GM18867 (cell line): Measurements from ENCODE around the gene ZSCAN12.
"Not testable (repeated sequence)": the region's sequence is repeated elsewhere in the genome, so short reads cannot be mapped to it uniquely, and the experiment has no call there.

Experiments
- ATAC-seq: cut with Tn5 transposase; IDR thresholded peaks from one replicate; pipeline ENCODE4 v1.9.1; 2021; ENCODE audit warnings: mild to moderate bottlenecking, moderate library complexity; ENCODE audit not compliant: unreplicated experiment

The ZSCAN12 gene

DNA sequence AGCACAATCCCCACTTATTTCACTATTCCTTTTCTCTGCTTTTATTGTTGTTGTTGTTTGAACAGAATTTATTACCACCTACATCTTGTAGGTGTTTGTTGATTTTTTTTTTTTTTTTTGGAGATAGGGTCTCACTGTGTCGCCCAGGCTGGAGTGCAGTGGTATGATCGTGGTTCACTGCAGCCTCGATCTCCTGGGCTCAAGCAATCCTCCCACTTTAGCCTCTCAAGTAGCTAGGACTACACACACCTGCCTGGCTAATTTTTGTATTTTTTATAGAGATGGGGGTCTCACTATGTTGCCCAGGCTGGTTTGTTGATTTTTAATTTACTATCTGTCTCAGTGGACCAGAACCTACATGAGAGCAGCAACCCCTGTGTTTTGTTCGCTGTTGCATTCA is 3.6 kb downstream of the ZSCAN12 start:
- no peak for ATAC-seq

DNA sequence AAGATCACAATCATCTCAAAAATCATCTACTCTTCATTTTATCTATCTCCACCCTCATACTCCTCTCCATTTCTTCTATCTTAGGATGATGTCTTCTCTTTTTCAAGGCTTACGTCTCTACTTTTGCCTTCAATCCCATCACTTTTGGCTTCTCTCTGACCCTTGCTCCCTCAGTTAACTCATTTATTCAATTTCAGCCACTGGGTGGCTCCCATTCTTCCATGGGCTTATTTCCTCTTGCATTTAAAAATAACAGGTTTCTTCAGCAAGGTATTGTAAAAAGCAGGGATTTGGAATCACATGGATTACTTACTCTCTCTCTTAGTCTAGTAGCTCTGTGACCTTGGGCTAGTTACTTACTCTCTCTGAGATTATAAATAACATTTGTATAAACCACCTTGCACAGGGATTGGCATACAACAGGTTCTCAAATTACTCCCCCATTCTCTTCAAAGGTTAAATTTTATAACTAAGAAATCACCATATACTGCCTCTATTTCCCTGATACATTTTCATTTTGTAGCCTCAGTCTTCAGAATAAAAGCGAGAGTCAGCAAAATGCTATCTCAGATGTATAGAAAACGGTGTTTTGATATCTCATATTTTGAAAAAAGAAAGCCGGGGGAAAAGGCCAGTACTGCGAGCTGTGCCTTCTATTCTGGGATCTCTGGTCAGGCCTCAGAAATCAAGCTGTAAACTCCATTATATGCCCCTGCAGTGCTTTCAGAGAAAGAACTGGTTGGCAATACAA is 5.5 kb downstream of the ZSCAN12 start:
- no peak for ATAC-seq

DNA sequence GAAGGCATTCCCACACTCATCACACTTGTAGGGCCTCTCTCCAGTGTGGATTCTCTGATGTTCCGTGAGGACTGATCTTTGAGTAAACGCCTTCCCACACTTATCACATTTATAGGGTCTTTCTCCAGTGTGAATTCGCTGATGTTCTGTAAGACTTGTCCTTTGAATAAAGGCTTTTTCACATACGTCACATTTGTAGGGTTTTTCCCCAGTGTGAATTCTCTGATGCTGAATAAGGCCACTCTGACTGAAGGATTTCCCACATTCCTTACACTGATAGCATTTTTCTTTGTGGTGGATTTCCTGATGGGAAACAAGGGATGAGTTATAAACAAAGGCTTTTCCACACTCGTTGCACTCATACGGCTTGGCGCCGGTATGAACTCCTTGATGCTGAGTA is 8.9 kb downstream of the ZSCAN12 start:
- ATAC-seq, result no peak

DNA sequence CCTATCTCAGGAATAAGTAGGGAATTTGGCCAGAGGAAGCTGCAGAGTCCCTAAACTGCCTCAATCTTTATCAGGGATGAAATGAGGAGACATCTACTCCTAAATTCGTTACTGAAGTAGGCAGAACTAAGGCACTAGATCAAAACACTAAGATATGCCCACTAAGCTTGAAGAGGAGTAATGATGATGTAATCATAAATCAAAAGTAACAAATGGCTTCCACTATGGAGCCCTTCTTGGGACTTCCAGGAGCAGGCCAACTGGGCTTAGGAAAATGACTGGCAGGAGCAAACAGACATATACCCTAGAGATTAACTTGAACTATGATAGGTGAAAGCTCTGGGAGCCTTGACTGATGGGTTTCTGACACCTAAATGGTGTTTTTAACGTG is 15.4 kb downstream of the ZSCAN12 start:
- no peak for ATAC-seq

DNA sequence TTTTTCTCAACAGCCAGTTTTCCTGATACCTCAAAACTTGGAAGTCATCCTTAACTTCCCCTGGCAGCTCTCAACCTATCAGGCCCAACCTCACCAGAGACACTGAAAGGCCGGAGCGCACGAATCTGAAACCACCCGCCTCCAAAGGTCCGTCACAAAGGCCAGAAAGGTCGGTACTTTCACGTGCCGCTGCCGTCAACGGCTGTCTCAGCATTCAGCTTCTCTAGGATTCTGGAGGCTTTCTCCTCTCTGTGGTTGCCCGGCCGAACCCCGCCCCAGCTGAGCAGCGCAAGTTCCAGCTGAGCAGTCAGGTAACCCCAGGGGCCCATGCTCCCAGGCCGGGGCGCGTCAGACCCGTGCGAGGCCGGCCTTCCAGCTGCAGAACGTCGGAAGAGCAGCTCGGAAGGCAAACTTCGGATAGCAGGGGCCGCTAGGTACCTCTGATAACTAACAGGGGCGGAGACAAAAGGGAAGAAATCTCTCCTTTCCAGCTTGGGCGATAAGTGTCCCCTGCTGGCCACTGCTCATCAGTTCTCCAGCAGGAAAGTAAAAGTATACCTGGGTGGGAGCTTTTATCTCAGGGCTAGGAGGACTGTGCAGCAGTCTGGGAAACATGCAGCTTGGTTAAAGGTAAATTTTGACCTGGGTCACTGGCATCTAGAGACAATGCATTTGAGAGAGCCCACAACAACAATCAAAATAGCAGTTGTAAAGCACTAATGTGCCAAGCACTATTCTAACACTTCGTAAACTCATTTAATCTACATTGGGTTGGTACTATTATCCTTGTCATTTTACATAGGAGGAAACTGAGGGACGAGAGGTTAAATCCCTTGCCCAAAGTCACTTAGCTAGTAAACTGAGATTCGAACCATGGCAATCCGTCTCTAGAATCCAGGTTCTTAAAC is 16.1 kb downstream of the ZSCAN12 start:
- peak; percentile 95 for ATAC-seq

DNA sequence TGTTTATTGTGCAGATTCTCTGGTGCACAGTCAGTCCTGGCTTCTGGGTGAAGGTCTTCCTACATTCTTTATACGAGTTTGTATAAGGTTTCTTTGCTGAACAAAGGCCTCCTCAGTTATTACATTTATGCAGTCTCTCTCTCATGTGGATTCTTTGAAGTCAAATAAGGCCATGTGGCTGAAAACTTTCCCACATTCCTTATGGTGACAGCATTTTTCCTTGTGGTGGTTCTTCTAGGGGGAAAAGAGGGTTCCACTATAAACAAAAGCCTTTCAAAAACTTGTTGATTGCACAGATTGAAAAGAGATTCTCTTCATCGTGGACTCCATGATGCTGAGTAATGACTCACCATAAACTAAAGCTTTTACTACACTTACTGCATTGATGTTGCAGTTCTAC is 19.2 kb downstream of the ZSCAN12 start:
- ATAC-seq, result no peak

DNA sequence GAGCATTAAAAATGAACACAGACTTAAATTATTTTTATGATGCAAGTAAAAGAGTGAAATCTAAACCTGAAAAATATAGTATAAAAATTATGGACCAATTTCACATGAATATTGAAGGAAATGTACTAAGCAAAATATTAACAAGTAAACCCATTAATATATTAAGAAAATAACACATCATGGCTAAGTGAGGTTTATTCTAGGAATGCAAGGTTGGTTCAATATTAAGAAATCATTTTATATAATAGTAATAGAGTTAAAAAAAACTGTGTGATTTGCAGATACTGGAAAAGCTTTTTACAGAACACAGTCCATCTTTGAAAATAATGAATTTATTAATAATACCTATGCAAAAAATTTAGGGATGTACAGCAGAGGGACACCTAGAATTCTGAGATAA is 20.9 kb downstream of the ZSCAN12 start:
- ATAC-seq, result no peak

DNA sequence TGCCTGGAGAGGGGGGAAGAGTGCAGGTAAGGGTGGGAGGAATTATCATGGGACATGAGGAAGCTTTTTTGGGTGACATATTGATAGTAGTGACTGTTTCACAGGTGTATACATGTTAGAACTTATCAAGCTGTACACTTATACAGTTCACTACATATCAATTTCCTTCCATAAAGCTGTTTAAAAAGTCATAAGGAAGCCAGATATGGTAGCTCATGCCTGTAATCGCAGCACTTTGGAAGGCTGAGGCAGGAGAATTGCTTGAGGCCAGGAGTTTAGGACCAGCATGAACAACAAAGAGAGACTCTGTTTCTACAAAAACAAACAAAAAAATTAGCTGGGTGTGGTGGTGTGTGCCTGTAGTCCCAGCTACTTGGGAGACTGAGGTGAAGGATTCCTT is 21.7 kb downstream of the ZSCAN12 start:
- no peak for ATAC-seq

DNA sequence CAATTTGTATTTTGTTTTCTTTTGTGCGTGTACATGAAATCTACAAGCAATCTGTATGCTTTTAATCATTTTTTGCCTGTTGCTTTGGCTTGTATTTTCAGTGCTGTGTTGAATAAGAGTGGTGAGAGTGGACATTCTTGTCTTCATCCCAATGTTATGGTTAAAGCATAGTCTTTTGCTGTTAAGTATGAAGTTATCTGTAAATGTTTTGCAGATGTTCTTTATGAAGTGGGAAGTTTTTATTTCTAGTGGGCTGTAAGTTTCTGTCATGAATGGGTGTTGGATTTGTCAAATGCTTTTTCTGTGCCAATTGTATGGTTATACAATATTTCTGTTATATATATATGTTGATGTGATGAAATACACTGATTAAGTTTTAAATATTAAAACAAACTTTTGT is 25.6 kb downstream of the ZSCAN12 start:
- ATAC-seq, result no peak

DNA sequence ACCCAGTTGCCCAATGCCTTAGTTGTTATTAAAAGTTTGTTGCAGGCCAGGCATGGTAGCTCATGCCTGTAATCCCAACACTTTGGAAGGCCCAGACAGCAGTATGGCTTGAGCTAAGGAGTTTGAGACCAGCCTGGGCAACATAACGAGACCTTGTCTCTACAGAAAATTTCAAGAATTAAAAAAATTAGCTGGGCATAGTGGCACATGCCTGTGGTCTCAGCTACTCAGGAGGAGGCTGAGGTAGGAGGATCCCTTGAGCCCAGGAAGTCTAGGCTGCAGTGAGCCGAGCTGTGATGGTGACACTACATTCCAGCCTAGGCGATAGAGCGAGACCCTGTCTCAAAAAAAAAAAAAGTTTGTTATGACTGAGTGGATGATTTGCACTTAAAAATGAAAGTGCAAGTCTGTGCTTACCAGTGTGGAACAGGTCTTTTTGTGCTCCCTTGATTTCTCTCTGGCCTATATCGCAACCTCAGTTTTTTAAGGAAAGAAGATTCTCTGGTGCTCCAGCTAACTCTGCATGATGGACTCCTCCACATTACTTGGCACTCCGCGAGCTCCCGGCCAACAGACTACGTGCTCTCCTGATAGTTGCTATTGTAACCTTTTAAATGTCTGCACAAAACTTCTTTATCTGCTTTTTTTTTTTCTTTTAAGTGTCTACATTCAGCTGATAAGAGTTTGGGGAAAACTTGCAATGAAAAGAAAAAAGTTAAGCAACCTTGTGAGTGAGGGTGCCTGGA is 27.7 kb downstream of the ZSCAN12 start:
- peak; percentile 66 for ATAC-seq

DNA sequence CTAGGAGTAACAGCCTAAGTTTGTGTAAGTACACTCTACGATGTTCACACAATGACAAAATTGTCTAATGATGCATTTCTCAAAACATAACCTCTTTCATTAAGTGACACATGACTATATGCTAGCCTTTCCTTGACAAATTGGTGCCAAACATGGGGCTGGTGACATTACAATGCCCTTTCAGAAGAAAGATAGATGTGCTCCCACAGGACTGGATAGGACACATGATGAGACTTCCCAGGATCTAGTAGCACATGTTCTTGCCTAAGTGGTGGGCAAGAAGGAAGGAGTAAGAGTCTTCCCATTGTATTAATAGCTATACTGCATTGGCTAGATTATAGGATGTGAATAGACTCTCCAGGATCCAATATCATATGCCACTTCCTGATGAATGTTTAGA is 28.3 kb downstream of the ZSCAN12 start:
- ATAC-seq, result no peak

DNA sequence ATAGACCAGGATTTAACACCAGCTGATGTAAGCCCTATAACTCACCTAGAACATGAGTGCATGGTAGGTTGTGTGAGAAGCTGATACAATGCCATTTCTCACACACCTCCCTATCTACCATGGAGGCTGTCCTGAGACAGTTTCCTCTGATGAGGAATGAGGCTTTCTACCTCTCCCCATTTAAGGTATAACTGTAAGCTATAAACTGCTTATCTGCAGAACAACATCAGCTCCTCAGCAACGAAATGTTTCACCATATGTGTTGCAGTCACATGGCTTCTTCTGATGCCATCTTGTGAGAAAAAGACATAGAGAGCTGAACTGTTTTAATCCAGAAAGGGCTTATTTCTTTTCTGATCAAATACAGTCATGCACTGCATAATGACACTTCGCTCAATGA is 29.1 kb downstream of the ZSCAN12 start:
- ATAC-seq, result no peak

DNA sequence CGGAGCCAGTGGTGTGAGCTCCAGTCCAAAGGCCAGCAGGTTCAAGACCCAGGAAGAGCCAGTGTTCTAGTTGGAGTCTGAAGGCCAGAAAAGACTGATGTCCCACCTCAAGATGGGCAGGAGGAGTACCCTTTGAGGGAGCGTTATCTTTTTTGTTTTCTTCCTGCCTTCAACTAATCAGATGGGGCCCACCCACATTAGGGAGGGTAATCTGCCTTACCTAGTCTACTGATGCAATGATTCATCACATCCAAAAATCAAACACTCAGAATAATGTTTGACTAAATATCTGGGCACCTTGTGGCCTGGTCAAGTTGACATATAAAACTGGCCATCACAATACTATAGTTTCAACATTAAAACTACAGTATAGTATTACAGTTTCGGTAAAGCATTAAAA is 30.1 kb downstream of the ZSCAN12 start:
- no peak for ATAC-seq

DNA sequence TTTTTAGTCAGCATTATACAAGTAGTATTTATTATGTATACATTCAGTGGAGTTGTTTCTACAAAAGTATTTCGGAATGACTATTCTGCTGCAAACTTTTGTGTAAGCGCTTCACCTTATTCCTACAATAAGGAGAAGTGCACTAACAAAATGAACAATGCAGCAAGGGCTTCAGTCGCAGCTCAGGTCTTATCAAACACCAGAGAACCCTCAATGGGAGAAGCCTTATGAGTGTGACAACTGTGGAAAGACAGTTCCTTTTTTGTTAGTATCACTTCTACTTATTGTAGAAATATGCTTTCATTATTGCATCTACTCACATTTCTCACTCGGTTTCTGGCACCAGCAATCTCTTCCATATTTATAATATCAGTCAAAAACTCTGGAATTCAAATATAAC is 31.0 kb downstream of the ZSCAN12 start:
- peak; percentile 85 for ATAC-seq

DNA sequence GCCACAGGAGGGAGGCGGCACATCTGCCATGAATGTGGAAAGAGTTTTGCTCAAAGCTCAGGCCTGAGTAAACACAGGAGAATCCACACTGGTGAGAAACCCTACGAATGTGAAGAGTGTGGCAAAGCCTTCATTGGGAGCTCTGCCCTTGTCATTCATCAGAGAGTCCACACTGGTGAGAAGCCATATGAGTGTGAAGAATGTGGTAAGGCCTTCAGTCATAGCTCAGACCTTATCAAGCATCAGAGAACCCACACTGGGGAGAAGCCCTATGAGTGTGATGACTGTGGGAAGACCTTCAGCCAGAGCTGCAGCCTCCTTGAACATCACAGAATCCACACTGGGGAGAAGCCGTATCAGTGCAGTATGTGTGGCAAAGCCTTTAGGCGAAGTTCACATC is 34.0 kb downstream of the ZSCAN12 start:
- not testable (repeated sequence) for ATAC-seq

DNA sequence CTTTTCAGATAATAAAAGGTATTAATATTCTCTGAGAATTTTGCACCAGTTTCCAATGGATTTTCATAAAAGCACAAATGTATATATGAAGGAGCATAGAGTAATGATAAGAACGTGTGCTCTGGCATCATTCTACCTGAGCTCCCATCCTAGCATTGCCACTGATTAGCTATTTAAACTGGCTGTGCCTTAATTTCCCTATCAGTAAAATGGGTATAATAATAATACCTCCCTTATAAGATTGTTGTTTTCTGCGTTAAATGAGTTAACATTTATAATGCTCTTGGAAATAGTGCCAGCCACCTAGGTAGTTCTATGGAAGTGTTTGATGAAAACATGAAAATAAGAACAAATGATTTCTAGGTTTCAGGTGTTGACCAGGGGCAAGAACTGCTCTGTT is 38.6 kb downstream of the ZSCAN12 start:
- ATAC-seq, result no peak

DNA sequence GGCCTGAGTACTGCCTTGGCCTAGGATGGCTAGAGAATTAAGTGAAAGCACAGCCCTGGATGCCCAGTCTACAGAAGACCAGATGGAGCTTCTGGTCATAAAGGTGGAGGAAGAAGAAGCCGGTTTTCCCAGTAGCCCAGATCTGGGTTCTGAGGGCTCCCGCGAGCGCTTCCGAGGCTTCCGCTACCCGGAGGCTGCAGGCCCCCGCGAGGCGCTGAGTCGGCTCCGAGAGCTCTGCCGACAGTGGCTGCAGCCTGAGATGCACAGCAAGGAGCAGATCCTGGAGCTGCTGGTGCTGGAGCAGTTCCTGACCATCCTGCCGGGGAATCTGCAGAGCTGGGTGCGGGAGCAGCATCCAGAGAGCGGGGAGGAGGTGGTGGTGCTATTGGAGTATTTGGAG is 40.0 kb downstream of the ZSCAN12 start:
- not testable (repeated sequence) for ATAC-seq

DNA sequence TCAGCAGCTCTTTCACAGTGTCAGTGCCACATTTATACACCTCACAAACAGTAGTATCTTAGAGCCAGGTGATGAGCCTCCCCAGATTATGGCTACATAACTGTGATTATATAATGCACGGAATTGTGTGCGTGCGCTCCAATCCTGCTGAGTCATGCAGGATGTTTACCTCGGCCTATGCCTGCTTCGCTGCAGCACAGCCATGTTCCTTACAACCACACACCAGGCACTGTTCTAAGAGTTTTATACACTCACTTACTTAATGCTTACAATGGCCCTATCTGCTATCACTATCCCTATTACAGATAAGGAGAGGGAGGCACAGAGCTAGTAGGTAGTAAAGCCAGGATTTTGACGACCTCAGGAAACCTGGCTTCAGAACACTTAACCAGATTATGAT is 42.5 kb downstream of the ZSCAN12 start:
- ATAC-seq, result no peak

DNA sequence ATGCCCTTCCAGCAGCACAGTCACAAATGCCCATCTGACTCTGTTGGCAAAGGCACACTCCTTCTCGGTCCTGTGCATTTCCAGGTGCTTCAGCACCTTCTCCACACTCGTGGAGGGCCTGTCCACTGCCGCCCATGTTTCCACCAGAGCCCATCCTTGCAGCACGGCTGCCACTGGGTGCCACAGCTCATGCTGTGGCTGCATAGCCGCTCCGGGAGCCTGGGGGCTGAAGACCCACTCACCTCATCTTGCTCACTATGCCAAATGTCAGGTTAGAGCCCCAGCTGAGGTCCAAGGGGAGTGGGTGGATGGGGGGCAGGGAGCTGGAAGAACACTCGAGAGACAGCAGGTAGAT is 42.9 kb downstream of the ZSCAN12 start:
- no peak for ATAC-seq

DNA sequence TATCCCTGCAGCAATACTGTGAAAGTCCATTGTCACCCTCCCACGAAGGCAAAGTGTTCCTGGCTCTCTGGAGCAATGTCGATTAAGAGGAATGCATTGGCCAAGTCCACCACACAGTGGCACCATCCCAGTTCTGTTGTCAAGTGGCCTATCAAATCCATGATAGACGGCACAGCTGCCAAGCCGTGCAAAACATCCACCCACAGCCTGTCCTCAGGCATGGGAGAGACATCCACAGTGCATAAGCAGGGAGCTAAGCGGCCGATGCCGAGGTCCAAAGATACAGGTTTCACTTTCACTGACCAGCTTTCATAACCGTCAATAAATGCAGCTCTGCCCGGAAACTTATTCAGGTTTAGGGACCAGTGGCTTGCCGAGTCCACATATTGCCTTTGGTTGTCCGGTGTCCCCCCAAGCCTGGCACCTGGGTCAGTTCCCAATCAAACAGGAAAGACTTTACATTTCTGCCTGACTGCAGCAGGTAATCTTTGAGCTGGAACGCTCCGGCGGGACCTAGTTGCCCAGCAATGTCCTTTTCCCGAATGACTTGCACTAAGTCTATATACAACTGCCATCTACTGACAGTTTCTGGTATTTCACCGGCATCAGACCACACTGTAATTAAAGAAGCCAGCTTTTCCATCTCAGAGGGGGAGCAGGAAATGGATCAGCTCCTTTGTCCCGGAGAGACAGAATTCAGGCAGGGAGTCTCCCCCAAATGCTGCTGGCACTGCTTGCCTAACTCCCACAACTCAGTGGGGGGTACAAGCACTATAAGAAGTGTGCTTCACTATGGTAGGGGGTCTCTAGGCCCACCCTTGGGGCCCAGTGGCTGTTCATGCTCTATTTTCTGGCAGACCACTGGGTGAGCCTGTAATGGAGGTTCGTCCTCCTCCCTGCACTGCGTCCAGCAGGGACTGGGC is 43.5 kb downstream of the ZSCAN12 start:
- ATAC-seq, result peak; percentile 66
